T-helper 1 cell treated with Interleukin-12 subunit alpha and Interleukin-12 subunit beta and Interleukin-4 antibody, amounts not matched to agents 30 ng/mL and 1 ng/mL, for 36 hours (primary cell): ENCODE measurements around the gene APOBEC3H. TPM values are rescaled to one million over a fixed set of nuclear protein-coding genes. Genes with fewer than 3 reads are reported as not detected.

Source experiments
- intact Hi-C: fragments of 100-400 bp; cut with micrococcal nuclease; formaldehyde crosslinking; loops from one replicate; pipeline ENCODE4 v1.15.1; 2024
- total RNA-seq: library from RNA; stranded (reverse); gene quantifications from 2 replicates; pipeline ENCODE4 v1.2.3, GENCODE V29; 2022

The APOBEC3H gene
- total RNA-seq, 1 donor from 2014 or later, result 25.7 TPM

DNA sequence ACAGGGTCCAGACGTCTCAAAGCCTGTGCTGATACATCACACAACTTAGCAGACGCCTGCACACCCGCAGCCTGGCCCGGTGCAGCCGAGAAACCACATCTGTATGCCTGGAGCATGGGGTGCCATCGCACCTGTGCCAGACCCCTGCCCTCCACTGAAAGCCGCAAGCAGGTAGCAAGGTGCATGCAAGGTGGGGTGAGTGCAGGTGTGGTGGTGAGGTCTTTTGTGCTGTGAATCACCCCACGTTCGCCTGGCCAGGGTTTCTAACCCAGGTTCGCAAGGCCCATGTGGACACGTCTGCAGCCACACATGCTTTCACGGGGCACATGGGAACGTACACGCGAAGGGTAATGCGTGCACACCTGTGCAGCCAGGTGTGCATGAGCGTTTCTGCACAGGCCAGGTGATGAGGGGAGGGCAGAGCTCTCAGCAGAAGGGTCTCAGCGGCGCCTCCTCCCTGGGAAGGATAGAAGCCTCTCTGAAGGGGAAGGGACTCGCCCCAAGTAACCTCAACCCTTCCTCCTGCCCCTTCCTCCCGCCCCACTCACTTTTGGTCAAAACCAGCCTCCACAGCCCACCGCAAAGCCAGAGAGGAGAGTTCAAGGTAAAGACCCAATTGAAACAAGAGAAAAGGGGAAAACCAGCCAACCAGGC lies 36.0 kb downstream of the APOBEC3H start:
- intact Hi-C loops, result no loop called here

DNA sequence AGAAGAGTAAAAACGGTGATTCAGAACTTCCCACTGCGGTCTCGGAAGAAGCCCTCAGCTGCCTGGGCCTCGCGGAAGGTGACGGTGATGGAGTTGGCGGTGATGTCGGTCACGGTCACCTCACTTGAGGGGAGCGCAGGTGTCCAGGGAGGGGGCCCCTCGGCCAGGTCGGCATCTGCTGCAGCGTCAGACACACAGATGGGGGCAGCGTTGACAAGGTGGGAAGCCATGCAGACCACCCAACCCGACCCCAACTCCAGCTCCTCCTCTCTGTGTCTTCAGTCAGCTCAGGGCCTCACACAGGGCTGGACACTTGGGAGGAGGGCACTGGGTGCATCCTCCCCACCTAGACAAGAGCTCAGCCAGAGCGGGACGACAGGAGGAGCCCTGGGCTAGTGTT lies 36.8 kb downstream of the APOBEC3H start:
- intact Hi-C loops, result no loop called here

DNA sequence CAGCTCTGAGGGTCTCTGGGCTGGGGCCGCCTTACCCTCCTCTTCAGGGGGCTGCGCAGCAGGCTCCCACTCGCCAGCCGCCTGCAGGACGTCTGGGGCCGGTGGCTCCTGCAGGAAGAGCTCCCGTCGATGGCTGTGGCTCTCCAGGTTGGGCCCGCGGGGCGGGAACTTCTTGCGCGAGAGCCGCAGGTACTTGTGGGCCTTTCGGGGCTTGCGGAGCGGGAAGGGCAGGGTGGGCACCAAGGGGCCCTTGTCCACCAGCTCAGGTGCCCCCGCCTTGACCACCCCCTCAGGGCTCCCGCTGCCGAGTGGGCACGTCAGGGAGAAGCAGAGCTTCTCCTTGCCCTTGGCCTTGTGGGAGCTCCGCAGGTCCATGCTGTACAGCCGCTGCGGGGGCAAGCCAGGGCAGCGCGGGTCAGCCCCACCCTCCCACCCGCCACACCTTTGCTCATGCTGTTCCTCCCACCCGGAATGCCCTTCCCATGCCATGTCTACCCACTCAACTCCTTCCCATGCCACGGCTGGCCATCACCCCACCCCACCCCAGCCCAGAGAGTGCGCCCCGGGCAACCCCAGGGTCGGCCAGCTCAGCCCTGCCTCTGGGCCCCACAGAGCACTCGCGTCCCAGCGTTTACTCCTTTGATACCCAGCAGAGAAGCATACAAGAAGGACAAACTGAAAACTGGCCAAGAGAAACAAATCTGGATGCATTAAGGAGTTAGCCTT lies 37.5 kb downstream of the APOBEC3H start:
- intact Hi-C loops, result no loop called here

DNA sequence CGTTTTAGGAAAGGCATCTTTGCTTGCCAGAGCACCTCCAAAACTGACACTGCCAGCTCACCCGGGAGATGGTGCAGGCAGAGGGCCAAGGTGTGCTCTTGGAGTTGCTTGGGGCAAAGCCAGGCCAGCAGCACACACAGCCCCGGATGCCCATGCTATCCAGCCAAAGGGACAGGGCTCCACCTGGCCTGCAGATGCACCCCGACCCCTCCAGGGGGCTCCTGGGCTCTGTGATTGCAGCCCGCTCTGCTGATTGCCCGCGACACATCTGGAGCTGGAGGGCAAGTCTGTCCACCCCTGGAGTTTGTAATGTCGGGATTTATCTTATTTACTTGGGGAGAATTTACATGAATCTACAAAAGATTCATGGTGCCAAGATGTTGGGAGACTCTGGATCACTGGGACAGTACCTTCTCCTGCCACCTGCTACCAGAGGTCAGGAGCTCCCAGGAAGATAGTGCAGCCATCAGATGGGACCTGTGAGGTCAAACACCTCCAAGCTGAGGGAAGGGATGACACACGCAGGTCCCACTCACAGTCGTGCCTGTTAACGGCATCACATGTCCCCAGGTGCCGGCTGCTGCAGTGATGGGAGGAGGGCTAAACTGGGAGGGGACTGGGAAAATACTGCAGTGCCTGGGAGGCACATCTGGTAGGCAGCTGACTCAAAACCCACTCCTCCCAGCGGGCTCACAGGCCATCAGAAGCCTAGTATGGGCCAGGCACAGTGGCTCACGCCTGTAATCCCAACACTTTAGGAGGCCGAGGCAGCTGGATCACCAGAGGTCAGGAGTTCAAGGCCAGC lies 38.2 kb downstream of the APOBEC3H start:
- intact Hi-C loops, result no loop called here

DNA sequence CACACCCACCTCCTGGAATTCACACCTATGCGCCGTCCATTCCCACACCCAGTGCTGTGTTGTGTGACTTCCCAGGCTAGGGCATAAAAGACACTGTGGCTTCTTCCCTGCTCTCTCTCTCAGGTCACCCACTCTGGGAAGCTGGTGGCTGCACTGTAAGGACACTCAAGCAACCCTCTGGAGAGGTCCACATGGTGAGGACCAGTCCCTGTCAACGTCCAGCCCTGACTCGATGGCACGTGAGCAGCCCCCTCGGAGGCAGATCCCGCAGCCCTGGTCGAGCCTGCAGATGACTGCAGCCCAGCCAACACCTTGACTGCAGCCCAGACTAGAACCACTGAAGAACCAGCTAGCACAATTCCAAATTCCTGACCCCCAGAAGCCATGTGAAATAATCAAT lies 39.3 kb downstream of the APOBEC3H start:
- intact Hi-C loops, result no loop called here

DNA sequence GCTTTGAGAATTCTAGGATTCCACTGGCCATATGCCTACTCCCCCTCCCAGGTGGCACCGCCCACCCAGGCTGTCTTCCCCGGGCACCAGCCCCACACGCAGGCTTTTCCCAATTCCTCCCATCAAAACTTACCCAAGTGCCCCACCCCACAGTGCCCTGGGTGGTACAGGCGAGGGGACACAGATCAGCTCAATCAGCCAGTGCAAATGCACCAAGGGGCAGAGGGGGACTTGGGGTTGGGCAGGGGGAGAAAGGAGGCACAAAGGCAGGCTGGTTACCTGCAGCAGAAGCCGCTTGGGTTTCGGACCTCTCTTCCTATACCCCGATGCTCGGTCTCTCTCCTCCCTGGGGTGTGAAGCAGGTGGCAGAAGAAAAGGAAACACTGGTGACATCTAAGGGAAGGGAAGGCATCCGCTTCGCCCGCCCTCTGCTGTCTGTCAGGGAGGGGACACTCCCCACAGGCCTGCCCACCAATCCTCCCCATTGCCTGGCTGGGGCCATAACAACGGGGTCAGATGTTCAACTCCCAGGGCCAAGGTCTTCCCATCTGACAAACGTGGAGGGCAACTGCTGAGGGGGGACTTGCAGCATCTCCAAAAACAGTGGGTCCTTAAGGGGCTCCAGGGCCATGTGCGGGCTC lies 41.4 kb downstream of the APOBEC3H start:
- intact Hi-C loops, result no loop called here

DNA sequence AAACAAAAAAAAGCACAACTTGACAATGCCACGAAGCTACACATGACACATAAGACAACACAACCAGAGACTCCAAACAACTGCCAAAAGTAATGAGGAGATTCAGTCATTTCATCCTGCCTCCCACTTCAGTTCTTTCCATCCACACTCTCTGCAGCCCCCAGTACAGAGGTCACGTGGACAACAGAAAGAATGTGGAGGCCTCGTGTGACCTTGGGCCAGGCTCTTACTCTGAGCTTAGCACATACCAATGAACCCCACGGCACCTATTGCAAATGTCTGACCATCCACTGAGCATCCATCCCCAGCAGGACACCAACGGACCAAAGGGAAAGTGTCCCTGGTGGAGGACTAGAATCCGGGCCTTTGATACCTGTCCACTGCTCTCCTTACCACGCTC lies 42.9 kb downstream of the APOBEC3H start:
- intact Hi-C loops, result no loop called here

DNA sequence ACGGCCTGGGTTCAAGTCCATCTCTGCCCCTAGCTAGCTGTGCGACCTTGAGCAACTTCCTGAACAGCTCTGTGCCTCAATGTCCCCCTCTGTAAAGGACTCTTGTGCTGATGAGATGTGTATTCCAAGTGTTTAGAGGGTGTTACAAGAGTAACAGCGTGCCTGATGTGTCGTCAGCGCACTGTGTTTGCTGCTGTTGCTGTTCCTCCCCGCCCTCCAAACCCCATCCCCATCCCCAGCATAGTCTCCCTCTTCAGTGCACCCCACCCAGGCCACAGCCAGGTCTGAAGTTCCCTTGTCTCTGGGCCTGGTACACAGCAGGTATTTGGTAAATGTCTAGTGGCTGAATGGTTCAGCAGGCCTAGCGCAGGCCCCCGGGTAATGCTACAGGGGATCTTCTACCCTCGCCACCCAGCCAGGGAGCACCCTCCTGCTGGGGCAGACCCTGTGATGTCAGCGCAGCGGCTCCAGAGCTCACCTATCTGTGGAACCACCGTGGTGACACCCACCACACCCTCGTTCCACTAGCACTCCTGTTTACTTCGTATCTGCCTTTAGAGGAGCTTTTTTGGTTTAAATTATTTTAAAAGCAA lies 45.1 kb downstream of the APOBEC3H start:
- intact Hi-C loops, result no loop called here

DNA sequence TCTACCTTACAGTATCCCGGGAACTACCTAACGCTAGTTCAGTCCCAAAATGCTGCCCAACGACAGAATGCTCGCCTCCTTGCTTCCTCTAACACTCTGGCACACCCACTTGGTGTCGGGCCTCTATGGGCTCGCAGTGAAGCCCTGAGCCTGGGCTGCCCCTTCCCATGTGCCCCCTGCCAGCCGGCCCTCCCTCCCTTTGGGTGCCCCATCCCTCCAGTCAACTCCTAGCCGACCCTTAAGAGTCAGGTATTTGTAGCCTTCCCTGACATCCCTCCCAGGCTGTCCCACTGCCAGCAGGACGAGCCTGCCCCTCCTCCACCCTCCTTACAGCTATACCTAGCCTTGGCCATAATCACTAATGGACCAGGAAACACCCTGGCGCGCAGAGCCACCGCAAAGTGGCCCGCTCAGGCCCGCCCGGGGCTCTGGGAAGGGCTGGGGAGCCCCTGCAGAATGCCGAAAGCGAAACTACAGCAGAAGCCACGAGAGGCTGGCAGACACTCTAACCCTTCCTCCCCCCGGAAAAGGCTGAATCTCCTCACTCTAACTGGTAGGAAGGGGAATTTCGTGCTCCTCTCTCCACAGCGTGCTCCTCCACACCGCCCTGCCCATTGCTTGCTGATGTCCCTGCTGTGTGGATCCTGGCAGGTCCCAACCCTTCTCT lies 47.2 kb downstream of the APOBEC3H start:
- intact Hi-C loops, result loop anchor here (1.0 kb wide), 4 partner anchors 8 to 159 kb away; partner anchors contain the start of genes APOBEC3F and CBX7

DNA sequence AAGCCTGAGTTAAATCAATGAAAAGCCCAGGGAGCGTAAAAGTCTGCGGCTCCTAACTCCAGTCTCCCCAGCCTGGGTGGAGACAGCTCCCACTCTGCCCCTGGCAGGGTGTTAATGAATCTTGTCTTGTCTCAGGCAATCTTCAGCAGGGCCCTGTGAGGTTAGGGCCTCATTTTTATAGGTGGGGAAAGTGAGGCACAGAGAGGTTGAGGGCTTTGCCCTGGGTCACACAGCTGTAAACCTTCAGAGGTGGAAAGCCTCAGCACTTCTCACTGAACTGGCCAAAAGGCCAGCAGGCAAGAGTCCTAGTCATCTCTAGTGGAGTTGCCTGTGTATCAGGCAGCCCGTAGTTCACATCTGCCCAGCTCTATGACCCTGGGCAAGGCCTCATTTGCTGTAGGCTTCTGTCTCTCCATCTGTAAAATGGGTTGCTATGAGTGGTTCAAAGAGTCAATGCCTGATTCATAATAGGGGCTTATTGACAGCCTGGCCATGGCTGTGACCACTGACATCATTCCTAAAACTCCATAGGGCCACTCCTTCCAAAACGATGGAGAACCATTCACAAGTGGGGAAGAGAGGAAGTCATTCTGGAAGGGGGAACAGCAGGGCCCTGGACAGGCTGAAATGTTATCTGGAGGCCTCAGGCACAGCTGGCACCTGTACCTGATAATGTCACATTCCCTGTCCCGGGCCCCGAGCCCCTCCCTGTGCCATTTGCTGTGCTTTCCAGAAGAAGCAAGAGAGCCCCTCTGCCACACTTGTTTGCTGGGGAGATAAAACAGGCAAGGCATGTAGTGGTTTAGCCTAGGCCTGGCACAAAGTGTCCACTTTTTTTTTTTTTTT lies 49.4 kb downstream of the APOBEC3H start:
- intact Hi-C loops, result no loop called here

DNA sequence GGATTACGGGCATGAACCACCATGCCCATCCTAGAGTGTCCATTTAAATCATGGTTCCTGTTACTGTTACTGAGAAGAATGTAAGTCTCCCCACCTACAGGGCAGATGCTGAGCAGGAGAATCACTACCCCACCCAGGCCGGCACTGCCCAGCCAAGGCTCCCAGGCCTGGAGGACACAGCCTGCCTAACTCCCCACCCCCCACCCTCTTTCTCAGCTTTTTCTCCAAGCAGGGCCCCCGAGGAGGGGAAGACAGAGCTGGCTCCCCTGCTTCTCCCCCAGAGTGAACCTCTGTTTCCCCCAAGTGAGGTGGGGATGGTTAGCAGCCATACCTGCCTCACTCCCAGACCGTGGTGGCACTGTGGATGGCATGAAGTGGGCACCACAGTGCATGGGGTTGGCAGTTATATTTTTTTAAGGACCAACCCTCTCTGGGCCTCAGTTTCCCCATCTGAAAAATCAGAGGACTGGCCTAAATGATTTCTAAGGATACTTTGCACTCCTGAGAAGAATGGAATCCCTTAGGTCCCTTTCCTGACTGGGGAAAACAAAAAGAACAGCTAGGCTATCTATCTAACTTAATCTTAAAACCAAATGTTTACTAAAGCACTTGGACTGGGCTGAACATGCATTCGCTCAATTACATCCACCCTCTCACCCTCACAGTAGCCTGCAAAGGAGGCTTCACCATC lies 50.4 kb downstream of the APOBEC3H start:
- intact Hi-C loops, result no loop called here

DNA sequence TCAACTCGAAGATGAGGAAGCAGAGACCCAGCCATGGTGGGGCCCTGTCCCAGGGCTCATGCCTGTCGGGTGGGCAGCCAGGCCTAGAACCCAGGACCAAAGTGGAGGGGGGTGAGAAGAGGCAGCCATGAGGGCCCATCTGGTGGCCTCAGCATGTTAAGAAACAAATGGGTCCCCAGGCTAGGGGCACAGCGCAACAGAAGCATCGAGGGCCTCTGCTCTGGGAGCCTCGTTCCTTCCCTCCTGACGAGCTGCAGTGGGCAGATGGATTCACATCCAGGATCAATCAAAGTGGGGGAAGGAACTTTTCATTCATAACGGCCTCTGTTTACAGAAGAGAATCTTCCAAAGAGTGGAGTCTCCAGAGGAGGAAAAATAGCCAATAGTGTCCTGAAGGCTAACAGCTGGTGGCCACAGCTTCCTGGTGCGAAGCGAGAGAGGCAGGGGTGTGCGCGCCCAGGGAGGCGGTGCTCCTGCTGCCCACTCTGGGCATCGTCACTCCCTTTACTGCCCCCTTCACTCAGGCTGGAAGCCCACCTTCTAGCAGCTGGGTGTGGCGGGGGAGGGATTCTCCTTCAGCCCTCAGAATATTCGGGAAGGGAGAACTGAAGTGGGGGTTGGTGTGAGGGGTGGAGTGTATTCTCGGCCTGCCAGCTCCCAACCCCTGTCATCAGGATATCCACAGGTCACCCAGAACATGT lies 51.1 kb downstream of the APOBEC3H start:
- intact Hi-C loops, result no loop called here

DNA sequence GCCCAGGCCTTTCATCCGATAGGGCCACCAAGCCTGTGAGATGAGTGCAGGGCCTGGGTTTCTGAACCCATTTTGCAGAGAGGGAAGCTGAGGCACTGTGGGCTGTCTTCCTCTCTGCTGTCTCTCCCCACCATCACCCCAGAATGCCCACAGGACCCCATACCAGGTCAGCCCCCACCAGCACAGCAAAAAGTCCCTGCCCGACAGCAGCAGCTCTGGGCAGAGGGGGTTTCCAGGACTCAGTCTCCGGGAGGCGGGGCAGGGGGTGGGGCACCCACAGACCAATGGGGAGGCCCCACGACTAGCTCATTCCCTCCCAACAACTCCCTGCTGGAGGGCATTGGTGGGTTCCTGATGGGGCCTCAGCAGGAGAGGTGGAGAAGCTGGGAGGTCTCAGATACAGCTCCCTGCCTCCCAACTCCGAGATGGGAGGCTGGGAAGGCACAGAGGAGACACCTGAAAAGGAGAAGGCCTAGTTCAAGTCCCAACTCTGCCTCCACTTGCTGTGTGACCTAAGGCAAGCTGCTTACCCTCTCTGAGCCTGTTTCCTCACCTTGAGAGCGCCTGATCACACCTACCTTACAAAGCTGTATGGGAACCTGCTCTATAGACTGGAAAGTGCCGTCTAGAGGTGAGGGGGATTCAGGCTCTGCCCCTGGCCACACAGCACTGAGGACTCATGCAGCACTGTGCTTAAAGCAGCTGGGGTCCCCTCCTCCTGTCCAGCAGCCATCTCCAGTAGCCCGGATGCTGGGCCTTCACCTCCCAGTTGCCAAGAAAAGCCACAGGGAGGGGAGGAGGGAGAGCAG lies 51.9 kb downstream of the APOBEC3H start:
- intact Hi-C loops, result no loop called here

DNA sequence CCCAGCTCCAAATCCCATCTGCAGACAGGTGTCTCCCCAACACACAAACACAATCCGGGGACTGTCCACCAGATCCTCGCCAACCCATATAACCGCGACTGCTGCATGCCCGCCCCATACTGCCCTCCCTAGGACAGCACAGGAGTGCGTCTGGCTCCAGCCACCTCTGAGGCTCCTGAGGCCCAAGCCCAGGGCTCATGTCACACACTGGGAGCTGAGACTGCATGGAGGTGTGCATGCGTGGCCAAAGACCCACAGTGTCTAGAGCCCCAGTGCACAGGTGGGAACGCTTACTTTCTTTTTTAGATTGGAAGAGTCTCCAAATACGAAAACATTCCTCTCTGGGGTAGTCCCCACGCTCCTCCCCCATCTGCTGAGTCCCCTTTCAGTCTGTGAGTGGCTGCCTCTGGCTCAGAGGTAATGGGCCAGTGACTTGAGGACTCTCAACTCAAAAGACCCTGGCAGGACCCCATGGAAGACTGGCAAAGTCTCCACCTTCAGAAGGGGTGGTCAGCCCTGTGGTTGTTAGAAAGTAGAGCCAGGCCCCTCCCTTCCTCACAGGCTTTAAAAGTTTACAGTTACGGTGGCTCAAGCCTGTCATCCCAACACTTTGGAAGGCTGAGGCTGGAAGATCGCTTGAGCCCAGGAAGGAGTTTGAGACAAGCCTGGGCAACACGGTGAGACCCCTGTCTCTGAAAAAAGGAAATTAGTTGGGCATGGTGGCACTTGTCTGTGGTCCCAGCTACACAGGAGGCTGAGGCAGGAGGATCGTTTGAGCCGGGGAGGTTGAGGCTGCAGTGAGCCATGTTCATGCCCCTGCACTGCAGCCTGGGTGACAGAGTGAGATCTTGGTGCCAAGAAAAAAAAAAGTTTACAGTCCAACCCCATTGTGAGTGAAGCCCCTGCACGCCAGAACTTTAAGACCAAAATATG lies 53.1 kb downstream of the APOBEC3H start:
- intact Hi-C loops, result loop anchor here (5.0 kb wide), 1 partner anchor 753 kb away; no protein-coding TSS in a partner anchor

DNA sequence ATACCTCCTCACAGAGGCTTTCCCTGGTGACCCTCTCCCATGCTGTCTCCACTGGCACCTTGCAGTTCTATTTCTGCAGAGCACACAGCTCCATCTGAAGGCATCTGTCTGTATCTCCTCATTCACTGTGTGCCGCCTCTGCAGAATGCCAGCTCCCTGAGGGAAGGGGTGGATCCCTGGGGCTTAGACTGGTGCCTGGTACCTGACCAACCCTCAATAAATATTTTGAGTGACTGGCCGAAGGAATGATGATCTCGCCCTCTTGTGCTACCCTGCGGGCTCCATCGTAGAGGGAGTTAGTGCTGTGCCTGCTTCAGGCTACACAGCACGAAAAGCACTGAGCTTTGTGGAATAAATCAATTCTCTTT lies 53.8 kb downstream of the APOBEC3H start:
- intact Hi-C loops, result loop anchor here (5.0 kb wide), 1 partner anchor 754 kb away; no protein-coding TSS in a partner anchor

DNA sequence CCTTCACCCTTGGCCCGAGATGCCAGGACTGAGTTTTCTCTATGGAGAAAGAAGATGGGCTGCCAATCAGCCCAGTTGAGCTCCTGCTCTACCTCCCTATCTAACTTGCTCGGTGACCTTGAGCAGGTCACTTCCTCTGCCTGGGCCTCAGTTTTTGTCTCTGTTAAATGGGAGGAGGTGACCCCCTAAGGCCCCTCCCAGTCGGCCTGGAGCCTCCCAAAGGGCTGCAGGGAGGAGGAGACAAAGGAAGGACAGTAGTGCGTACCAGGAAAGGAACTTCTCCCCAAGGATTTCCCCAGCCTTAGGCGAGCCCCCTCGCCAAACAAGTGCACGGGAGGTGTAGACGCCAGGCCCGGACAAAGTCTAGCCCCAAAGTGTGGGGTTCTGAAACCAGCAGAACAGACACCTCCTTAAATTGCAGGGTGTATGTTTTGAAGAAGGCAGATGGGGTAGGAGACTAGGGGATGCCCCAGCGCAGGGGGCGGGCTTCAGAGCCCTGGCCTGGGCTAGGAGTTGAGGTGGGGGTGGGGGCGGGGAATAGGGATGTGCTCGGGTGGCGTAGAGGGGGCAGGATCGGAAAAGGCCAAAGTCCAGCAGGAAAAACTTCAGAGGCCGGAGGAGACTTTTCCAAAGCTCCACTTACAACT lies 54.4 kb downstream of the APOBEC3H start:
- intact Hi-C loops, result loop anchor here (5.0 kb wide), 1 partner anchor 754 kb away; no protein-coding TSS in a partner anchor
